ENCODE results near the gene SEMA3F.
A peak's percentile ranks its signal among the peaks of the same experiment; 100 is the strongest.

SEMA3F gene

DNA sequence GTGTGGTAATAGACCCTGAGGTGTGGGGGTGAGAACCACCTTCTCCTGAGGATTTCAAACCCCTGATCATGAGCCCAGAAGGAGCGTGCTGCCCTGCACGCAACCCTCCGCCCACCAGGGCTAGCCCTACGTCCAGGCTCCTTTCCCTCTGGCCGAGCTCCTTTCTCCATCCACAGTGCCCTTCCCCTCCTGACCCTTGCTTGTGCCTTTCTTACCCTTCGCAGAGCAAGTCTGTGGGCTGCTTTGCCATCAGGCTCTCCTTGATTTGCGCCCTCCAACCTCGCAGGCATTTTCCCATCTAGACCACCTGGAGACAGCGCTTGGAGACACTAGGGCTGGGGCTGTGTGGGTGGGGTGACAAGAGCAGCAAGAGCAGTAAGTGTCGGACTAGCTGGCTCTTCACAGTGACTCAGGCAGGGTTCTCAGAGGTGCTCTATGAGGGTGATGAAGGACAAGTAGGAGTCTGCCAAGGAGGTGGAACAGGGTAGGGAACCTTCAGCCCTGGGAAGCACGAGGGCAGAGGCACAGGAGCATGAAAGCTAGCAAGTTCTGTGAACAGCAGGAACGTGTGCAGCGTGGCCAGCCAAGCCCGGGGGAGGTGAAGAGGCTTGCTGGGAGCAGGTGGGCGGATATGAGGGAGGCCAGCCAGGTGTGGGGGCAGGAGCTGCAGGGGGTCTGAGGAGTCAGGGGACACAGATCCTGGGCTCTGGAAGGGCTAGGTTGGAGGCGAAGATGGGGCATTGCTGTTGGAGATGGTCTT lies 47.4 kb downstream of the SEMA3F start:
- TF ChIP-seq, protein P1, sequence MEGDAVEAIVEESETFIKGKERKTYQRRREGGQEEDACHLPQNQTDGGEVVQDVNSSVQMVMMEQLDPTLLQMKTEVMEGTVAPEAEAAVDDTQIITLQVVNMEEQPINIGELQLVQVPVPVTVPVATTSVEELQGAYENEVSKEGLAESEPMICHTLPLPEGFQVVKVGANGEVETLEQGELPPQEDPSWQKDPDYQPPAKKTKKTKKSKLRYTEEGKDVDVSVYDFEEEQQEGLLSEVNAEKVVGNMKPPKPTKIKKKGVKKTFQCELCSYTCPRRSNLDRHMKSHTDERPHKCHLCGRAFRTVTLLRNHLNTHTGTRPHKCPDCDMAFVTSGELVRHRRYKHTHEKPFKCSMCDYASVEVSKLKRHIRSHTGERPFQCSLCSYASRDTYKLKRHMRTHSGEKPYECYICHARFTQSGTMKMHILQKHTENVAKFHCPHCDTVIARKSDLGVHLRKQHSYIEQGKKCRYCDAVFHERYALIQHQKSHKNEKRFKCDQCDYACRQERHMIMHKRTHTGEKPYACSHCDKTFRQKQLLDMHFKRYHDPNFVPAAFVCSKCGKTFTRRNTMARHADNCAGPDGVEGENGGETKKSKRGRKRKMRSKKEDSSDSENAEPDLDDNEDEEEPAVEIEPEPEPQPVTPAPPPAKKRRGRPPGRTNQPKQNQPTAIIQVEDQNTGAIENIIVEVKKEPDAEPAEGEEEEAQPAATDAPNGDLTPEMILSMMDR (IDR thresholded peaks at IDR 0.05; ENCODE audit: low read depth, low read length): no peak
- in situ Hi-C loops (cut with HindIII; ENCODE audit: low sequenced_read_pairs): no loop called here
- H3K4me3 ChIP-seq (ENCODE audit: low read depth, low read length): no peak overlapping the region
- DNase-seq (ENCODE audit: low read depth, low spot score): no peak

DNA sequence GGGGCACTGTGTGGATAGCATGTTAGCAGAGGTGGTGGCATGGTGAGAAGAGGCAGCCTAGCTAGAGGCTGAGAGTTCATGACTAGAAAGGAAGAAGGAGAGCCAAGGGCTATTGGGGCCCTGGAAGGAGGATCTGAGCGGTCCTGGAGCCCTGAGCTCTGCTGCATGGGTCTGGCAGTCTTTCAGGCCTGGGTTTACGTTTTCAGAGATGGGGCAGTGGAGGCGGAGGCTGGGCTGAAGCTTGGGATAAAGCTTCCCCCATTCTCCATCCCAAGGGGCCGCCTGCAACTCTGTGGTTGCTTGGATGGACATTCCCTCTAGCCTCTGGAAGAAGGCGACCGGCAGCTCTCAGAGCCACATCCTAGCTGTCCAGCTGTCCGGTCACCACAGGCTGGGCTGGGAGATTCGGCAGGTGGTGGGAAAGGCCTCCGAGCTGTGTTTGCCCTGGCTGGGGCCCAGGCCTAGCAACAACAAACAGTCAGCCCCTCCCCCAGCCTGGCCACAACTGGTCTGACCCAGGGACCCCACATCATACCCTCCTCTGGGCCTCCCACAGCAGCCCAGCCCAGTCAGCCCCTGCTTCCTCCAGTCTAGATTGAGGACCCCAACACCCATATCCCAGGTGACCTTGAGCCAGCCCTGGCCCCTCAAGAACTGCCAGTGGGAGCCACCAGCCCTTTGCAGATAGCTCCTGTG lies 48.1 kb downstream of the SEMA3F start:
- TF ChIP-seq, protein P1 (IDR thresholded peaks at IDR 0.05; ENCODE audit: low read depth, low read length): no peak
- H3K4me3 ChIP-seq (ENCODE audit: low read depth, low read length): no peak overlapping the region
- DNase-seq (ENCODE audit: low read depth, low spot score): no peak
- in situ Hi-C loops (cut with HindIII; ENCODE audit: low sequenced_read_pairs): no loop called here

DNA sequence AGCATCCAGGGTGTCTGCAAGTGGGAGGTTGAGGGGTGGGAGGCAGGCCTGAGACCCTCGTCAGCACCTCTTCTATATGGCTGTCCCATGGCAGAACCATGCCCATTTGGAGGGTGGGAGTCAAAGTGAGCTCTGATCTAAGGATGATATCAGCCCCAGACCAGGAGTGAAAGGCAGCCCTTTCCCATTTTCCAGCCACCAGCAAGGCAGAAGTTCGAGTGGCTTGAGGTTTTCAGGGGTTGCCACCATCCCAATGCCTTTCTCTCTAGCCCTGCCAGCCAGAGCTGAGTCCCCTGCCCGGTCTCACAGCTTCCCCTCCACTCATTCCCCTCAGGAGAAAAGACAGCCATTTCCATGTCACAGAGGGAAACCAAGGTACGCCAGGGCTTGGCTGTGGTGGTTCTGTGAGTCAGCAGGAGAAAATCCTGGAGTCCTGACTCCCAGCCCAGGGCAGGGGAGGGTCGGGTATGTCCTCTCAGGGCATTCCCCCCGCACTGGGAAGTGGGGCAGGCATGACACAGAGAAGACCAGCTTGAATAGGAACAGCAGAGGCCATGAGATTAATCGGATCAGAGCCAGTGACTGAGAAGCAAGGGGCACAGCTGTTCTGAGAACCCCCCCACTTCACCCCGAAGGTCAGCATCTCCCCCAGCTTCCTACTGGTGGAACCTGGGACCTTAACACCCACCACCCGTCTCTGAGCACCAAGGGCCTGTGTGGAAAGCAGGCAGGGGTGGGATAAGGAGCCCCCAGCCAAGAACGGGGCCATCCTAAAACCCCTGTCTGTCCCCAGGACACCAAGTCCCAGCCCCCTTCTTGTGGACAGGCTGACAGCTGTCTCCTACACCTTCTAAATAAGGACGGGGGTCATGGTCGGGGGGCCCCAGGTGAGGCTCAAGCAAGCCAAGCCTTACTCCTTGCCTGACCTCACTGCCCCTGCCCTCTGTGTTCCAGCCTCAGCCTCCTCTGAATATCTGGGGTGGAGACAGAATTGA lies 49.0 kb downstream of the SEMA3F start:
- no peak for DNase-seq (ENCODE audit: low read depth, low spot score)
- no peak overlapping the region for H3K4me3 ChIP-seq (ENCODE audit: low read depth, low read length)
- in situ Hi-C loops (cut with HindIII; ENCODE audit: low sequenced_read_pairs): no loop called here
- TF ChIP-seq, protein P1 (IDR thresholded peaks at IDR 0.05; ENCODE audit: low read depth, low read length): no peak

DNA sequence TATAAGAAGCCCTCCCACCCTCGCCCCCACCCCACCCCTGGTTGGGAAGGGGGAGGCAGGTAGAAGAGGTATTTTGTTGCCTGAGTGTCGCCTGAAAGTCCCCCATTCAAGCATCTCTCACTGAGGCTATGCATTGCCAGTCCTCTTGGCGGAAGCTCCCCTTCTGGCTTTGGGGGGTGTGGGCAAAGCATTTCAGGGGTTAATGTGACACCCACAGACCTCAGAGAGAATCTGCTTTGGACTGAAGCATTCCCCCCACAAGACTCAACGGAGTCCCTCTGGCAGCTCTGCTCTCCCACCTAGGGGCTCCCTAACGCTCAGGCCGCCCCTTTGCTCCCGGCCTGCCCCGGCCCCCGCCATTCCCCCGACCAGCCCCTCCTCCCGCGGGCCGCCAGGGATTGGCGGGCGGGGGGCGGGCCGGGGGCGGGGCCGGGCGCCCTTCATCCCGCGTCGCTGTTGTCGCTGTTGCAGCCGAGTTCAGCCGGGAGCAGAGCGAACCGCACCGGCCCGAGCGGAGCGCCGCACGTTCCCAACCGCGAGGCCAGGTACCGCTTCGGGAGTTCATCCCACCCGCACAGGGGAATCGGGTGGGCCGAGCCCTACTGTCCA lies 49.8 kb downstream of the SEMA3F start, which contains the start of gene SLC38A3:
Gene SLC38A3 (plus strand): TSS at position 468 of the 609 bp plus-strand sequence. CDS start 8,929 bp downstream, outside the sequence.
- DNase-seq (ENCODE audit: low read depth, low spot score): no peak
- in situ Hi-C loops (cut with HindIII; ENCODE audit: low sequenced_read_pairs): no loop called here
- TF ChIP-seq, protein P1 (IDR thresholded peaks at IDR 0.05; ENCODE audit: low read depth, low read length): no peak
- peak within 1 kb of the TSS; percentile 13 for H3K4me3 ChIP-seq (ENCODE audit: low read depth, low read length)

DNA sequence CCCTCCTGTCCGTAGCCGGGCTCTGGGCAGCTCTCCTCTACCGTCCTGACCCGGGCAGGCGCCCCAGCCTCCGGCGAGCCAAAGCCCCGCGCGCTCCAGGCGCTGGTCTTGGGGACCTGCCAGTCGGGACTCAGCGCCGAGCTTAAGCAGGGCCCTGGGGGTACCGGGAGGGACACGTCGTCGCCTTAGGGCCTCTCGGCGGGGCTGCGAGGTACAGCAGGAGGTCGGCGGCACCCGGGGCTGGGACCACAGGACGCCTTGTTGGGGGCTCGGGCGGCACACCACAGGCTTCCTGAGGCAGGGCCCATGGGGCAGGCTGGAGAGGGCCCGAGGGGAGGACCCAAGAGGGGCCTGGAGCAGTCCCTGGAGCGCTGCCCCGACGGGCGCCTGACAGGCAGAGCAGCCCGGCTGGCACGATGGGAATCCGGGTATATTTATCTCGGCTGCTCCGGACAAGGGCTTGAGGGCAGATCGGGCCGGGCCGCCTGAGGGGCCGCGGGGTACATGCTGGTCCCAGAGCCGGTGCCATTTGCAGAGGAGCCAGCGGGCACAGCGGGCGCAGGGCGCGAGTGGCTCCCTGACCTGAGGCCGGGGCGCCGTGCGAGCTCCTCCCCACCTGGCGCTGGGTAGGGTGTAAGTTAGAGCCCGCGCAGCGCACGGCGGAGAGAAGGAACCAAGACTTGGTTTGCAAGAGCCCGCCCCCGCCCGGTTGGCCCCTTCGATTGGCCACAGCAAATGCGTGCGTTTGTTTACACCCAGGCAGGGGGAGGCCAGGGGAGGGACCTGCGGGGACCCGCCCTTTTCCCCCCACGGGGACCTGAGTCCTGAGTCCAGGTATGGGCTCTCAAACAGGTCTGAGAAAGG lies 50.5 kb downstream of the SEMA3F start:
- TF ChIP-seq, protein P1 (IDR thresholded peaks at IDR 0.05; ENCODE audit: low read depth, low read length): no peak
- DNase-seq (ENCODE audit: low read depth, low spot score): no peak
- in situ Hi-C loops (cut with HindIII; ENCODE audit: low sequenced_read_pairs): no loop called here
- H3K4me3 ChIP-seq (ENCODE audit: low read depth, low read length): peak overlapping the region; percentile 13

Measured in astrocyte of the spinal cord (primary cell).